HL-60 (cell line): ENCODE results near the gene PLEKHA5.
A peak's percentile ranks its signal among the peaks of the same experiment; 100 is the strongest.

ENCODE experiments used
- DNase-seq, 2 experiments: peaks; one replicate each; pipeline ENCODE4 v3.0.0-alpha.2; 2010 to 2020; ENCODE audit warnings: low read depth in 1 of 2, low spot score in 1 of 2
- H3K27ac ChIP-seq: fragments of 250-450 bp; sonication (Bioruptor Pico); replicated peaks from 2 replicates; pipeline ENCODE4 v1.5.1; 2020; ENCODE audit warnings: mild to moderate bottlenecking, moderate library complexity
- H3K27me3 ChIP-seq: fragments of 250-450 bp; sonication (Bioruptor Pico); 2 replicates; pipeline ENCODE4 v1.5.1; 2021; ENCODE audit warnings: mild to moderate bottlenecking, moderate library complexity; ENCODE audit not compliant: insufficient read depth, poor library complexity, severe bottlenecking
- H3K4me3 ChIP-seq: replicated peaks from 2 replicates; pipeline ENCODE4 v1.5.1; 2011; ENCODE audit warnings: mild to moderate bottlenecking, control low read depth, low read length; ENCODE audit not compliant: insufficient read depth
- GABPA ChIP-seq: IDR thresholded peaks from 2 replicates; pipeline ENCODE4 v1.6.1; 2012; ENCODE audit warnings: low read depth
- POLR2AphosphoS5 ChIP-seq: IDR thresholded peaks from 2 replicates; pipeline ENCODE4 v1.6.1; 2012; ENCODE audit warnings: low read depth
- REST ChIP-seq: IDR thresholded peaks from 2 replicates; pipeline ENCODE4 v1.6.1; 2012; ENCODE audit warnings: low read depth; ENCODE audit not compliant: insufficient replicate concordance
- SPI1 ChIP-seq: IDR thresholded peaks from 2 replicates; pipeline ENCODE4 v1.6.1; 2012; ENCODE audit warnings: low read depth, mild to moderate bottlenecking, borderline replicate concordance
- long read RNA-seq: library from polyadenylated mRNA; unstranded; transcript quantifications from one replicate; pipeline ENCODE4 v2.0.0, GENCODE V29; 2020
- TF ChIP-seq, protein P1 (sequence below): IDR thresholded peaks from one replicate; pipeline ENCODE4 v1.5.1; 2011; ENCODE audit warnings: low read length, control low read depth, inconsistent platforms; ENCODE audit not compliant: insufficient read depth

The PLEKHA5 gene, protein sequence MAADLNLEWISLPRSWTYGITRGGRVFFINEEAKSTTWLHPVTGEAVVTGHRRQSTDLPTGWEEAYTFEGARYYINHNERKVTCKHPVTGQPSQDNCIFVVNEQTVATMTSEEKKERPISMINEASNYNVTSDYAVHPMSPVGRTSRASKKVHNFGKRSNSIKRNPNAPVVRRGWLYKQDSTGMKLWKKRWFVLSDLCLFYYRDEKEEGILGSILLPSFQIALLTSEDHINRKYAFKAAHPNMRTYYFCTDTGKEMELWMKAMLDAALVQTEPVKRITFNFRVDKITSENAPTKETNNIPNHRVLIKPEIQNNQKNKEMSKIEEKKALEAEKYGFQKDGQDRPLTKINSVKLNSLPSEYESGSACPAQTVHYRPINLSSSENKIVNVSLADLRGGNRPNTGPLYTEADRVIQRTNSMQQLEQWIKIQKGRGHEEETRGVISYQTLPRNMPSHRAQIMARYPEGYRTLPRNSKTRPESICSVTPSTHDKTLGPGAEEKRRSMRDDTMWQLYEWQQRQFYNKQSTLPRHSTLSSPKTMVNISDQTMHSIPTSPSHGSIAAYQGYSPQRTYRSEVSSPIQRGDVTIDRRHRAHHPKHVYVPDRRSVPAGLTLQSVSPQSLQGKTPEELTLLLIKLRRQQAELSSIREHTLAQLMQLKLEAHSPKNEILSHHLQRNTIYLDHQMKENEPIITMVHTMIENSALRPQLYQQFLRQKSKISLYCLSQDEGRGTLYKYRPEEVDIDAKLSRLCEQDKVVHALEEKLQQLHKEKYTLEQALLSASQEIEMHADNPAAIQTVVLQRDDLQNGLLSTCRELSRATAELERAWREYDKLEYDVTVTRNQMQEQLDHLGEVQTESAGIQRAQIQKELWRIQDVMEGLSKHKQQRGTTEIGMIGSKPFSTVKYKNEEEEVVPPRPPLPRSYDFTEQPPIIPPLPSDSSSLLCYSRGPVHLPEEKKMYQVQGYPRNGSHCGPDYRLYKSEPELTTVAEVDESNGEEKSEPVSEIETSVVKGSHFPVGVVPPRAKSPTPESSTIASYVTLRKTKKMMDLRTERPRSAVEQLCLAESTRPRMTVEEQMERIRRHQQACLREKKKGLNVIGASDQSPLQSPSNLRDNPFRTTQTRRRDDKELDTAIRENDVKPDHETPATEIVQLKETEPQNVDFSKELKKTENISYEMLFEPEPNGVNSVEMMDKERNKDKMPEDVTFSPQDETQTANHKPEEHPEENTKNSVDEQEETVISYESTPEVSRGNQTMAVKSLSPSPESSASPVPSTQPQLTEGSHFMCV
- long read RNA-seq: 0 reads

DNA sequence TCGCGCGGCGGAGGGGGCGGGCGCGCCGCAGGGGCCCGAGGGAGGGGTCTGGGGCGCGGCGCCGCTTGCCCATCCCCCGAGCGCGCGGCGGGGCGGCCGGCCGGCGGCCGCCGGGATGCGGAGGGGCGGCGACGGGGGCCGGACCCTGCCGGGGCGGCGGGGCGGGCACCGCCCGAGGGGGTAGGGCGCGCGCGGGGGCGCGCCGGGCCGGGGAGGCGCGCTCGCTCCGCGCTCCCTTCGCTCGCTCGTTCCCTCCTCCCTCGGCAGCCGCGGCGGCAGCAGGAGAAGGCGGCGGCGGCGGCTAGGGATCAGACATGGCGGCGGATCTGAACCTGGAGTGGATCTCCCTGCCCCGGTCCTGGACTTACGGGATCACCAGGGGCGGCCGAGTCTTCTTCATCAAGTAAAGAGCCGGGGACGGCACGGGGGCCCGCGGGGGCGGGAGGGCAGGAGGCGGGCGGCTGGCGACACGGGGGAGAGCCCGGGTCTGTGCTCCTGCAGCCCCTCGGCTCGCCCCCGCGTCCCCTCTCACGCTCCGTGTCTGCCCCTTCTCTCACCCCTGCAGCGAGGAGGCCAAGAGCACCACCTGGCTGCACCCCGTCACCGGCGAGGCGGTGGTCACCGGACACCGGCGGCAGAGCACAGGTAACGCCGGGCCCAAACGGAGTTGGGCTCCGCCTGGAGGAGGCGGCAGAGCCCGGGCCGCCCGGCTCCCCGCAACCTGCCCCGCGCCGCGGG is at the start of gene PLEKHA5:
Gene PLEKHA5 (plus strand): TSS at position 248 of the 738 bp plus-strand sequence. CDS start 67 bp downstream, at position 315.
- peaks cover 29% of the 10 kb centered on the region for H3K27me3 ChIP-seq
- H3K4me3 ChIP-seq: peak within 1 kb of the TSS; percentile 73
- DNase-seq: no peak
- H3K27ac ChIP-seq: no peak within 1 kb of the TSS
- TF ChIP-seq POLR2AphosphoS5 (no peak), SPI1 (no peak), REST (no peak), GABPA (no peak)
- TF ChIP-seq, protein P1, sequence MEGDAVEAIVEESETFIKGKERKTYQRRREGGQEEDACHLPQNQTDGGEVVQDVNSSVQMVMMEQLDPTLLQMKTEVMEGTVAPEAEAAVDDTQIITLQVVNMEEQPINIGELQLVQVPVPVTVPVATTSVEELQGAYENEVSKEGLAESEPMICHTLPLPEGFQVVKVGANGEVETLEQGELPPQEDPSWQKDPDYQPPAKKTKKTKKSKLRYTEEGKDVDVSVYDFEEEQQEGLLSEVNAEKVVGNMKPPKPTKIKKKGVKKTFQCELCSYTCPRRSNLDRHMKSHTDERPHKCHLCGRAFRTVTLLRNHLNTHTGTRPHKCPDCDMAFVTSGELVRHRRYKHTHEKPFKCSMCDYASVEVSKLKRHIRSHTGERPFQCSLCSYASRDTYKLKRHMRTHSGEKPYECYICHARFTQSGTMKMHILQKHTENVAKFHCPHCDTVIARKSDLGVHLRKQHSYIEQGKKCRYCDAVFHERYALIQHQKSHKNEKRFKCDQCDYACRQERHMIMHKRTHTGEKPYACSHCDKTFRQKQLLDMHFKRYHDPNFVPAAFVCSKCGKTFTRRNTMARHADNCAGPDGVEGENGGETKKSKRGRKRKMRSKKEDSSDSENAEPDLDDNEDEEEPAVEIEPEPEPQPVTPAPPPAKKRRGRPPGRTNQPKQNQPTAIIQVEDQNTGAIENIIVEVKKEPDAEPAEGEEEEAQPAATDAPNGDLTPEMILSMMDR: no peak

- Histone ChIP-seq H3K27me3 (no peaks in the 10 kb centered on the region), H3K4me3 (no peak overlapping the region), H3K27ac (no peak overlapping the region)
- TF ChIP-seq, protein P1: no peak
- TF ChIP-seq REST (no peak), SPI1 (no peak), GABPA (no peak)
- no peak for DNase-seq
Measured at GRCh38 chr12:19080918-19081317, 48.6 kb upstream of the PLEKHA5 start.

GRCh38 chr12:19082365-19082911 is 47.1 kb upstream of the PLEKHA5 start:
- no peak overlapping the region for H3K27ac ChIP-seq
- H3K27me3 ChIP-seq: no peaks in the 10 kb centered on the region
- TF ChIP-seq SPI1: no peak
- TF ChIP-seq REST: no peak
- TF ChIP-seq, protein P1: no peak
- no peak for TF ChIP-seq GABPA
- TF ChIP-seq POLR2AphosphoS5: no peak
- no peak overlapping the region for H3K4me3 ChIP-seq
- DNase-seq: no peak
